HG02840 (cell line): ENCODE data around the gene VPS35L.

Experiments
- ATAC-seq: cut with Tn5 transposase; IDR thresholded peaks from one replicate; pipeline ENCODE4 v1.9.1; 2021; ENCODE audit warnings: mild to moderate bottlenecking, moderate library complexity, moderate number of reproducible peaks; ENCODE audit not compliant: unreplicated experiment, low FRiP score

The VPS35L gene, protein sequence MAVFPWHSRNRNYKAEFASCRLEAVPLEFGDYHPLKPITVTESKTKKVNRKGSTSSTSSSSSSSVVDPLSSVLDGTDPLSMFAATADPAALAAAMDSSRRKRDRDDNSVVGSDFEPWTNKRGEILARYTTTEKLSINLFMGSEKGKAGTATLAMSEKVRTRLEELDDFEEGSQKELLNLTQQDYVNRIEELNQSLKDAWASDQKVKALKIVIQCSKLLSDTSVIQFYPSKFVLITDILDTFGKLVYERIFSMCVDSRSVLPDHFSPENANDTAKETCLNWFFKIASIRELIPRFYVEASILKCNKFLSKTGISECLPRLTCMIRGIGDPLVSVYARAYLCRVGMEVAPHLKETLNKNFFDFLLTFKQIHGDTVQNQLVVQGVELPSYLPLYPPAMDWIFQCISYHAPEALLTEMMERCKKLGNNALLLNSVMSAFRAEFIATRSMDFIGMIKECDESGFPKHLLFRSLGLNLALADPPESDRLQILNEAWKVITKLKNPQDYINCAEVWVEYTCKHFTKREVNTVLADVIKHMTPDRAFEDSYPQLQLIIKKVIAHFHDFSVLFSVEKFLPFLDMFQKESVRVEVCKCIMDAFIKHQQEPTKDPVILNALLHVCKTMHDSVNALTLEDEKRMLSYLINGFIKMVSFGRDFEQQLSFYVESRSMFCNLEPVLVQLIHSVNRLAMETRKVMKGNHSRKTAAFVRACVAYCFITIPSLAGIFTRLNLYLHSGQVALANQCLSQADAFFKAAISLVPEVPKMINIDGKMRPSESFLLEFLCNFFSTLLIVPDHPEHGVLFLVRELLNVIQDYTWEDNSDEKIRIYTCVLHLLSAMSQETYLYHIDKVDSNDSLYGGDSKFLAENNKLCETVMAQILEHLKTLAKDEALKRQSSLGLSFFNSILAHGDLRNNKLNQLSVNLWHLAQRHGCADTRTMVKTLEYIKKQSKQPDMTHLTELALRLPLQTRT

DNA sequence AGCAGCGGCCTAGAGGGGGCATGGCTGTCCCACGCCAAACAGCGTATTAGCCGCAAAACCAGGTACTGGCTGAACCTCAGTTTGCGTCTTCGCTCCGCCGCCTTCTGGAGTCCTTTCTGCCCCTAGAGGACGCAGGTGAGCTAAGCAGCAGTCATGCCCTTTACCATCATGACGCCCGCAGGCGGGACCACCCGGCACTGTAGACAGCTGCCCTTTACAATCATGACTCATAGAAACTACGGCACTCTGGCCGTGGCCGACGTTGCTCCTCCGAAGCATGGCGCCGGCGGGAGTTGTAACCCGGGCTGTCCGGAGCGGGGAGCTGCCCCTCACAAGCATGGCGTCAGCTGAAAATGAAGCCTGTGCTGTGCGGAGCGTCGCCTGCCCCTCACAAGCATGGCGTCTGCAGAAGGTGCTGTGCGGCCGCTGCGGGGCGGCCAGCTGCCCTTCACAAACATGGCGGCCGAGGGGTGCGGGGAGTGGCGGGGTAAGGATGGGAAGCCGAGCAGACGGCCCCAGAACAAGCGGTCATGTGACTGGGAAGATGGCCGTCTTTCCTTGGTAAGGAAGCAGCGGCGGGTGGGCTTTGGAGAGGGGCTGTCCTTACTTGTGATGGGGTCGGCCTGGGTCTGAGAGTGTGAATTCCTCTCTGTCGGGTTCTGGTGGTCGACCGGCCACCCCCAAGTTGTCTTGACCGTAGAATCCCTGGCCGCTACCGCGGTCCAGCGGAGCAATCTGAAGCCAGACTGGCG lies at the start of gene VPS35L:
Gene VPS35L (plus strand): TSS at position 518 of the 752 bp plus-strand sequence. CDS start 27 bp downstream, at position 545.
- ATAC-seq, result peak; percentile 86

DNA sequence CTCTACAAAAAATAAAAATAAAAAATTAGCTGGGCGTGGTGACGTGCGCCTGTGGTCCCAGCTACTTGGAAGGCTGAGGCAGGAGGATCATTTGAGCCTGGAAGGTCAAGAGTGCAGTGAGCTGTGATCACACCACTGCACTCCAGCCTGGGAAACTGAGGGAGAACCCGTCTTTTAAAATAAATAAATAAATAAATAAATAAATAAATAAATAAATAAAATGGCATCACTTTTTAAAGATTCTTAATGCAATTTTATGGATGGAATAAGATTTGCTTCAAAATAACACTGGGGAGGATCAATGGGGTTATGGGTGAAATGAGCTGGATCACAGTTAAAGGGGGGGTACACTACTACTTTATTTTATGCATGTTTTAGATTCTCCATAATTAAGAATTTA lies 48.5 kb upstream of the VPS35L start:
- ATAC-seq, result no peak

DNA sequence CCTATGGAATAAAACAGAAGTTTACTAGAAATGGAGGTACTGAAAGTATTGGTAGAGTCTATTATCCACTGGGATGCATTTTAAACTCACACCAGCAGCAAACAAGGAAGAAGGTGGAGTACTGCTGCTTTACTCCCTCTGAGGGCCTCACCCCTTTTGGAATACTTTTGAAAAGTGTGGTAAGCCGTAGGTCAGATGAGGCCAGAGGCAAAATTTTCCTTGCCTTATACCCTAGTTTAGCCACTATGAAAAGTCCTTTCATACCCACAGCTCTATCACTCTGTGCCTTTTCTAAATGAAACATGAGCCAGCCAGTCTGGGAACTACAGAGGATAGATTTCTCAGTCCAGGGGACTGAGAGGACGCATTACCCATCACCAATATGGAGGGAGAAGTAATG lies 47.6 kb upstream of the VPS35L start:
- no peak for ATAC-seq

DNA sequence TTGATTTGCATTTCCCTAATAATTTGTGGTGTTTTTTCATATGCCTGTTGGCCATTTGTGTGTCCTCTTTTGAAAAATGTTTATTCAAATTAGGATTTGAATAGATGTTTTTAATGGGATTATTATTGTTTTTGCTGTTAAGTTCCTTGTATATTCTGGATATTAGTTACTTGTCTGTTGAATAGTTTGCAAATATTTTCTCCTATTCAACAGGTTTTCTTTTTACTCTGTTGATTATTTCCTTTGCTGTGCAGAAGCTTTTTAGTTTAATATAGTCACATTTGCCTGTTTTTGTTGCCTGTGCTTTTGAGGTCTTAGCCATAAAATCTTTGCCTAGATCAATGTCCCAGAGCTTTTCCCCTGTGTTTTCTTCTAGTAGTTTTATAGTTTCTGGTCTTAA lies 43.2 kb upstream of the VPS35L start:
- ATAC-seq, result no peak

DNA sequence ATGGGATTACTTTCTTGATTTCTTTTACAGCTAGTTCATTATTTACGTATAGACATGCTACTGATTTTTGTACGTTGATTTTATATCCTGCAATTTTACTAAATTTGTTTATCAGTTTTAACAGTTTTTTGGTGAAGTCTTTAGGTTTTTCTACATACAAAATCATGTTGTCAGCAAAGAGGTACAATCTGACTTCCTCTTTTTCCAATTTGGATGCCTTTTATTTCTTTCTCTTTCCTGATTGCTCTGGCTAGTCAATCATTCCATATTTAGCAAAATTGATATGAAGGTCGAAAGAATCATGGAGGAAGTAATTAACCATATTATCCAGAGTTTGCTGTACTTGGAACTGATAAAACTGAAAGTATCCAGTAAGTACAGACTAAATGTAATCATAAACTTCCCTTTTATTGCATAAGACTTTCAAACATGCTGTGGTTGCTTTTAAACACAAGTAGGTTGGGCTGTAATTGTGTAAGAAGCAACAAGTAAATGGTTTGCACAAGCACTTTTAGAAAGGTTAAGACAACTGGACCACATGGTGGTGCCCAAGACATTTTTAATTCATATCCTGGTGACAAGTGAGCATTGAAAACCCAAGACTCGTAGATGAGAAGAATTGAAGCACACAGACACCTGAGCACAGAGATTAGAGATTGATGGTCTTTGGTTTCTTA lies 42.0 kb upstream of the VPS35L start:
- no peak for ATAC-seq

DNA sequence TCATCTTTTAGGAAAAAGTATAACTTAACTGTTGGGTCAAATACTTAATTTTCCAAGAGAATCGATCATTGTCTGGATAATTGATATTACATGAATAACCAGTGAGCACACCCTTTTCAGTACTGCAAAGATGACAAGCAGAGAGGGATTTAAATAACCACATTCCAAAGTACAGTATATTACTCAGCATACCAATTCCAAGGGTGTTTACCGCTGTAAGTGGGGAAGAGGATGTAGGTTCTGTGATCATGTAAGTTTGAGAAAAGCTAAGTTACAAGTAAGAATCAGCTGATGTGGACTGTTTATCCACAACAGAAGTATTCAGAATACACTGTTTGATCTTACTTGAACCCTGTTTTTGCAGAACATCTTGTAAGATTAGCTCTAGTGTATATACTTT lies 39.7 kb upstream of the VPS35L start:
- no peak for ATAC-seq

DNA sequence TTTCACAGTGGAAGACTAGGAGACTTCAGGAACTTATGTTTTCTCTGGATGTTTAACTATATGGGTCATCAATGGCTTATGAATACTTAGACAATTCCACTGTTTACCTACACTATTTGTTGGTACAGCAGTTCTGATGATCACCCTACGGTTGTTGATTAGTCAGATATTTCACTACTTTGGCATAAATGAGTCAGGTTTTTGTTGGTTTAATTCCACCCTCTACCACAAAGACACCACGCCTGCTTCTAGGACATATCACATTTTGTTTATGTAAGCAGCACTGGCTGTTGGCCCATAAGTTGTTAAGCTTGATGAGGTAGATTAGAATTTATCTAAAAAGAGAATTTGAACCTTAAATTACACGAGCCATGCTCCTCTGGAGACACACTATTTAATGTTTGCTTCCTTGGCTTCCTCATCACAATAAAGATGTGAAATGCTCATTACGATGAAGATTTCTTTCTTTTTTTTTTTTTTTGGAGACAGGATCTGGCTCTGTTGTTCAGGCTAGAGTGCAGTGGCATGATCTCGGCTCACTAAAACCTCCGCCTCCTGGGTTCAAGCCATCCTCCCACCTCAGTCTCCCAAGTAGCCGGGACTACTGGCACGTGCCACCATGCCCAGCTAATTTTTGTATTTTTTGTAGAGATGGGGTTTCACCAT lies 37.9 kb upstream of the VPS35L start:
- no peak for ATAC-seq

DNA sequence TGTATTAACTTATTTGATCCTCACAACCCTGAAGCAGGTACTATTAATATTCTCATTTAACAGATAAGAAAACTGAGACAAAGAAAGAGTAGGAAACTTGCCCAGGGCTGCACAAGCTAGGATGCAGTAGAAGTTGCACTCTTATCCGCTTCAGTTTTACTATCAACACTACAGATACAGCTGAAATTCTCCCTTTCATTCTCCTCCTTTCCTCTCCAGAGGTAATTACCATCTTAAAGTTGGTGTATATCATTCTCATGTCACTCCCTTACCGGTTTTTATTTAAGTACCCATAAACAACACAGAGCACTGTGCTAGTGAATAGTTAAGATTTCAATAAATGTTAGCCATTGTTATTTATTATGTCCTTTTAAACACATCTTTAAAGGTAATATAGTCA lies 37.1 kb upstream of the VPS35L start:
- no peak for ATAC-seq

DNA sequence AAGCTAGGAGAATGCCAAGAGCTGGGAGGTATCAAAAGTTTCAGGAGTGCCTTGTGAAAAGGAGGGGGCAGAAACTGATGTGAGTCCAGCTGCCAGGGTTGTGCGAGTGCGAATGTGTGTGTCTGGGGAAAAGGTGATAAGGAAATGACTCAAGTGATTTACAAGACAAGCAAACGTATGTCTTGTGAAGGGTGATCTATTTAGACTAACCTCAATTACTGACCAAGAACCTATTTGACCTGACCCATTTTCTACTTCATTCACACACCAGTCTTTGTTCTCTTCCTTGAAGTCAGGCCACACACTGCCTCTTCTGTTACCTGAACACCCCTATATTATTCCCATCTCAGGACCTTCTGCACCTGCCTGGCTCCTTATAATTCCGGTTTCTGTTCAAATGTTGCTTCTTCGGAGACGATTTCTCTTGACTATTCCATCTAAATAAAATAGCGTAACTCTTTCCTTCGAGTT lies 34.6 kb upstream of the VPS35L start:
- ATAC-seq, result no peak

DNA sequence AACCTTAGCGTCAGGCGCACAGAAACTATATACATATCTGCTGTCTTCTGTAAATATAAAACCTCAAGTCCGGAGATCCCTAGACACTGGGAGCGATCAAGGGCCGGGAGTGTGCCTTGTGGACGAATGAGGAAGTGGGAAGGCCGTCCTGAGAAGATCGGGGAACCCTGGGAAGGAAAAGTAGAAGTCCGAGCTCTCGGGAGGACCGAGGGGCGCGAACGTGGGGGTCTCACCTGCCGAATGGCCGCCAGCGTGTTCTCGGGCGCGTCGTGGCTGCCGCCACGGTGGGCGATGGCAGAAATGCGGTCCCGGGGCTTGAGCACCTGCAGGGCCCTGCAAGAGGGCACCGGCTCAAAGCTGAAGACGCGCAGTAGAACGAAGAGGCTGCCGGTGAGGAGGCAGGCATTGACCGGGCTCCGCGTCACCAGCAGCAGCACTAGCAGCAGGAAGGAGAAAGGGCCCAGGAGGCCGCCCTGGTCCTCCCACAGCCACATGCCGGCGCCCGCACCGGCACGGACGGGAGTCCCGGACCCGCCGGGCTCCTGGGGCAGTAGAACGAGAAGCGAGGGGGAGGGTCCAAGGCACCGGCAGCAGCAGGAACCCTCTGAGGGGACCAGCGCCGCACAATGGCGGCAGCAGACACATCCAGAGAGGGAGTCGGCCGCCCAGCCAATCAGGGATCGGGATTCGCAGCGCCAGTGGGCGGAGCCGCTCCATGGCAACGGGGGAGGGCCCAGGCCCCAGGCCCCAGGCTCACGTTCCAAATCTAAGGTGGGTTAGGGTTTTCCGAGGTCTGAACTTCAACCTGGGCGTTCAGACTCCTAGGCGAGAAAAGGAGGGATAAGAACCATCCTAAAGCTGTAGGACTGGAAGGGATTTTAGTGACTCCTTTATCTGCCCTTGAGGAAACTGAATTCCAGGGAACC lies 33.8 kb upstream of the VPS35L start, which contains the start of gene GDE1:
Gene GDE1 (minus strand): TSS at position 628 of the 926 bp plus-strand sequence. CDS start 134 bp downstream, at position 494.
- peak; percentile 71 for ATAC-seq

DNA sequence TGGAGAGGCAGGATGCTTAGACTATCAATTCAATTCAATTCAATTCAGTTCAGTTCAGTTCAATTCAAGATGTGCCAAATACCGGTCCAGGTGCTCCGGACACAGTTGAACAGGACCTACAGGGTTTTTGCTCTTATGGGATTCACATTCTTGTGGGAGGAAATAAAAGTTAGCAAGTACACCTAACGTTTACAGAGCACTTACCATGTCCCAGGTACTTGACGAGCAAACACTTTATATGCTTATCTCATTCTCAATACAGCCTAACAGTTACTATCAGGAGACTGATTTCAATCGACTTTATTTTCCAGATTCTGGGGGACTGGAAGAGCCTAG lies 33.1 kb upstream of the VPS35L start:
- no peak for ATAC-seq

DNA sequence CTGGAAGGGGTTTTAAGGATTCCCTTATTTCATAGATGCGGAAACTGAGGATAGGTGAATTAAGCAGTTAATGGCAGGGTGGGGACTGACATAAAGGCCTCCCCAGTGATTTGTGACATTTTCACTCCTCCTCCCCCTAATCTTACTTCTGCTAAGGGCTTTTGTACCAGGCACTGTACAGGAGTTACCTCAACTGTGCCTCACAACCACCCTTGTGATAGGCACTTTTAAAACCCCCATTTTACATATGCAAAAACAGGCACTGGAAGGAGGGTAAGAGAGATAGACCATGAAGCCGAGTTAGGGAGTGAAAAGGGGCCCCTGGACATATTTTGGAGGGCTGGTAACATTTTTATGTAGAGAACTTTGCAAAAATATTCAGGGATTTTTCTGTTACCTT lies 32.7 kb upstream of the VPS35L start:
- ATAC-seq, result no peak

DNA sequence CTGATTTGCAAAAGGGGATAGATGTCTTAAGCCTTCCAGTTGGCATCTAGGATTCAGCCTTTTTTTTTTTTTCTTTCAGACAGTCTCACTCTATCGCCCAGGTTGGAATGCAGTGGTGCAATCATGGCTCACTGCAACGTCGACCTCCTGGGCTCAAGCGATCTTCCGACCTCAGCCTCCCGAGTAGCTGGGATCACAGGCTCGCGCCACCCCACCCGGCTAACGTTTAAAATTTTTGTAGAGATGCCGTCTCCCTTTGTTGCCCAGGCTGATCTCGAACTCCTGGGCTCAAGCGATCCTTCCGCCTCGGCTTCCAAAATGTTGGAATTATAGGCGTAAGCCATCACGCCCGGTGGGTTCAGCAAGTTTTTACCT lies 32.3 kb upstream of the VPS35L start:
- no peak for ATAC-seq

DNA sequence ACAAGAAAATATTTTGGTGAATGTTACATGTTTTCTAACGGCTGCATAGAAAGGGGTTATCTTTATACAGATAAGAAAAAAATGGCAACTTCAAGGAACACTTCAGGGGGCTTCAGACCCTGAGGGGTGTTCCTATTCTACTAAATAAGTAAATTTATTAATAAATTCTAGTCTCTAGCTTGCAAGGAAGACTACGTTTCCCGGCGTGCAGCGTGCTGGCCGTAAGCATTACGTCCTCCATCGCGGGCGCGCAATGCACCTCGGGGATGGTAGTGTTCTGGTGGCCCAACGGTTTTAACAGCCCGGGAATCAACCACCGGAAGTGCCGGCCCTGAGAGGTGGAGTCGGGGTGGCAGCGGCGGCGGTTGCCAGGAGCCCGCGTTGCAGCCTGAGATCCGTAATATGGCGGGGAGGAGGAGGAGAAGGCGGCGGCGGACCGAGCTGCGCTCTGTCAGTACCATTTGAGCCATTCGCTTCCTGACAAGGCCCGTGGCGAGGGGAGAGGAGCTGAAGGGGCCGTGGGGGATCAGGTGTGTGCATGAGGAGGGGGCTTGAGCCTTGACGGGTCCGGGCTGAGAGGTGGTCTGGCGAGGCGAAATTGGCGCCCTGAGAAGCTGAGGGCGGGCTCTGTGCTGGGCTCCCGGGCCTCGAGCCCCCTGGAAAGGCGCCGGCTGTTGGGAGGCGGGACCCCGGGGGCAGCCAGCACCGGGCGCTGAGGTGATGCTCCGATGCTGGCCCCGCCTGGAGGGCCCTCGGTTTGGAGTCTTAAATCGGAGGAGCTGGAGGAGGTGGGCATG lies 31.7 kb upstream of the VPS35L start, which contains the start of gene CCP110:
Gene CCP110 (plus strand): TSS at position 384 of the 797 bp plus-strand sequence. CDS start 3,940 bp downstream, outside the sequence.
- ATAC-seq, result peak; percentile 66

DNA sequence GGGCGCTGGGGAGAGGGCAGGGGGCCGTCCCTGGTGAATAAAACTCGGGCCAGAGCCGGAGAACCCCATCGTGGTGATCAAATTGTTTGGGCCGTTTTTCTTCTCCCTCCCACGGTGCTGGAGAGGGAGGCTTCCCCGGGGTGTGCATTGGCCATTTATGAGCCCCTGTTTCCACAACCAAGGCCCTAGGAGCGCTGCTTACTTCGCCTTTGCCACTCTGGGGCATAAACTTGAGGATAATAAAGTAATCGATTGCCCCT lies 31.2 kb upstream of the VPS35L start:
- ATAC-seq, result no peak

DNA sequence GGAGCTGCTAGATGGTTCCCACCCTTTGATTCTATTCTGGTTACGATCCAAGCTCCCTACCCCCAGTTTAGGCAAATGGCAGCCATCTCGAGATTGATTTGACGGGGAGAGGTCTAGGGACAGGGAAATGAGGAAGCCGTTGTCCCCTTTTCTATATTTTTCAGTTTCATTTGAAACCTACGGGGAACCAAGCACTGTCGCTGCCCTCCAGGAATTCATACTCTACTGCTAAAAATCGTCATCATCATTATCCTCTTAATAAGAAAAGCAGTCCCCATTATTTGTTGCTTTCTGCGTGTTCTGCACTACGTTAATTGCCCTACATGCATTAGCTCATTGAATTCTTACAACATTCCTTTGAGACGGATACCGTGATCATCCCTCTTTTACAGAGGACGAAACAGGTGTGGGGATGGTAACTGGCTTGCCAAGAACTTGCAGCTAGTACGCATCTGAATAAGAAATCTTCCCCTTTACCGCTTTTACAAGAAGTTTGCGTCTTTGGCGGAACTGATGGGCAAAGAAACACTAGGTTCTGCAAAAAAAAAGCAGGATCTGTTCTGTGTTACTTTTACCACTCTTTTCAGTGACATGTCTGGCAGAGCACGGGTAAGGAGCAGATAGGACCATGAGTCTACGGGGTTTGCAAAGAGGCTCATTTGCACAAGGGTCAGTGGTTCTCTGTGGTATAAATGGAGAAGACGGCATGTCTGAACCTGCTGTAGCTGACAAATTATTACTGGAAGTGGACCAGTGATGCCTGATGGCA lies 30.7 kb upstream of the VPS35L start:
- no peak for ATAC-seq

DNA sequence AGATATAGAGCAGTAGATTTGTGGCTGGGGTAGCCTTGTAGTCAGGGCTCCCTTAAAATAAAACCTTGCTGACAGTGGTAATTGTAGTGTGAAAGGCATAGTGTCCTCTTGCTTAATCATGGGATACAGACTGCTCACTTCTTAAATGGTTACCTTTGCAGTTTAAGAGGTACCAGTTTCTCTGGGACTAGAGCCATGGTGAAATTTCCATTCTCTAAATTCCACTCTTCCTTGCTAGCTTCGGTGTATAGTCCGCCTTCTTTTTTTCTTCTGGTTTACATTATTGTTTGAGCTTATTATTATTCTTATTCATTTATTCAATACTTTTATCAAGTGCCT lies 30.1 kb upstream of the VPS35L start:
- no peak for ATAC-seq
